ENCODE measurements around the gene MYRF.

- TF ChIP-seq POLR2AphosphoS5 (IDR thresholded peaks at IDR 0.05; ENCODE audit: borderline replicate concordance, low read depth, low read length), result no peak
- TF ChIP-seq EZH2 (IDR thresholded peaks at IDR 0.05), result no peak
- no peak for TF ChIP-seq FOXP2 (optimal IDR thresholded peaks at IDR 0.05; ENCODE audit: control extremely low read depth, extremely low read length, insufficient read depth)
These were observed 39.4 kb downstream of the MYRF start for GRCh38 chr11:61791737-61792309.

Data from SK-N-MC (cell line).